Ishikawa (cell line): ENCODE data around the gene MRRF.

Experiments used
- CEBPB ChIP-seq: IDR thresholded peaks from 2 replicates; pipeline ENCODE4 v1.6.1; 2012
- EP300 ChIP-seq: IDR thresholded peaks from 2 replicates; pipeline ENCODE4 v1.6.1; 2012; ENCODE audit warnings: borderline replicate concordance
- MAX ChIP-seq: IDR thresholded peaks from 2 replicates; pipeline ENCODE4 v1.6.1; 2012
- REST ChIP-seq: IDR thresholded peaks from 2 replicates; pipeline ENCODE4 v1.6.1; 2012; ENCODE audit warnings: low read depth, mild to moderate bottlenecking

- TF ChIP-seq MAX (no peak), EP300 (no peak), REST (no peak), CEBPB (no peak)
These were observed 25.0 kb upstream of the MRRF start for GRCh38 chr9:122239722-122240121.
